ENCODE results near the gene PRKAR2A. TPM values are rescaled to one million over a fixed set of nuclear protein-coding genes. Genes with fewer than 3 reads are reported as not detected.
A peak's percentile ranks its signal among the peaks of the same experiment; 100 is the strongest.

Gene PRKAR2A
- total RNA-seq, 4 donors from 2014 or later: 28.4 to 35.1 (median 32.0) TPM

DNA sequence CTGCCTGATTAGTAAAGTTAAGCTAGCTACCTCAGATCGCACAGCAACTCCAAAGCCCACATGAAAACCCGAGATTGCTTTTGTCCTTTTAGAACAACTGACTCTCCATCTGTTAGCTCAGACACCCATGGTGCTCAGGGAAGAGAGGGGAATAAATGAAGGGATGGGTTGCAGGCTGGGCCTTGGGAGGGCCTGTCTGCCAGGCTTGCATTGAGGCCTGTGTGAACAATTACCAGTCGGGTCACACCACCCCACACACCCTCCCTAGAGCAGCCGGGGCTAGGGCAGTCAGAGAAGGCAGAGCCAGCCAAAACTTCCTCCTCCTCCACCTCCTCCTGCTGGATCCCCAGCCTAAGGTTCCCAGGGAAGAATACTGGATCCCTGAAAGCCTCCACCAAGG is 8.8 kb upstream of the PRKAR2A start:
- ATAC-seq (ENCODE audit: low FRiP score): no peak
- TF ChIP-seq, protein P1, sequence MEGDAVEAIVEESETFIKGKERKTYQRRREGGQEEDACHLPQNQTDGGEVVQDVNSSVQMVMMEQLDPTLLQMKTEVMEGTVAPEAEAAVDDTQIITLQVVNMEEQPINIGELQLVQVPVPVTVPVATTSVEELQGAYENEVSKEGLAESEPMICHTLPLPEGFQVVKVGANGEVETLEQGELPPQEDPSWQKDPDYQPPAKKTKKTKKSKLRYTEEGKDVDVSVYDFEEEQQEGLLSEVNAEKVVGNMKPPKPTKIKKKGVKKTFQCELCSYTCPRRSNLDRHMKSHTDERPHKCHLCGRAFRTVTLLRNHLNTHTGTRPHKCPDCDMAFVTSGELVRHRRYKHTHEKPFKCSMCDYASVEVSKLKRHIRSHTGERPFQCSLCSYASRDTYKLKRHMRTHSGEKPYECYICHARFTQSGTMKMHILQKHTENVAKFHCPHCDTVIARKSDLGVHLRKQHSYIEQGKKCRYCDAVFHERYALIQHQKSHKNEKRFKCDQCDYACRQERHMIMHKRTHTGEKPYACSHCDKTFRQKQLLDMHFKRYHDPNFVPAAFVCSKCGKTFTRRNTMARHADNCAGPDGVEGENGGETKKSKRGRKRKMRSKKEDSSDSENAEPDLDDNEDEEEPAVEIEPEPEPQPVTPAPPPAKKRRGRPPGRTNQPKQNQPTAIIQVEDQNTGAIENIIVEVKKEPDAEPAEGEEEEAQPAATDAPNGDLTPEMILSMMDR (IDR thresholded peaks at IDR 0.05): no peak
- no peak for DNase-seq (ENCODE audit: low spot score)

DNA sequence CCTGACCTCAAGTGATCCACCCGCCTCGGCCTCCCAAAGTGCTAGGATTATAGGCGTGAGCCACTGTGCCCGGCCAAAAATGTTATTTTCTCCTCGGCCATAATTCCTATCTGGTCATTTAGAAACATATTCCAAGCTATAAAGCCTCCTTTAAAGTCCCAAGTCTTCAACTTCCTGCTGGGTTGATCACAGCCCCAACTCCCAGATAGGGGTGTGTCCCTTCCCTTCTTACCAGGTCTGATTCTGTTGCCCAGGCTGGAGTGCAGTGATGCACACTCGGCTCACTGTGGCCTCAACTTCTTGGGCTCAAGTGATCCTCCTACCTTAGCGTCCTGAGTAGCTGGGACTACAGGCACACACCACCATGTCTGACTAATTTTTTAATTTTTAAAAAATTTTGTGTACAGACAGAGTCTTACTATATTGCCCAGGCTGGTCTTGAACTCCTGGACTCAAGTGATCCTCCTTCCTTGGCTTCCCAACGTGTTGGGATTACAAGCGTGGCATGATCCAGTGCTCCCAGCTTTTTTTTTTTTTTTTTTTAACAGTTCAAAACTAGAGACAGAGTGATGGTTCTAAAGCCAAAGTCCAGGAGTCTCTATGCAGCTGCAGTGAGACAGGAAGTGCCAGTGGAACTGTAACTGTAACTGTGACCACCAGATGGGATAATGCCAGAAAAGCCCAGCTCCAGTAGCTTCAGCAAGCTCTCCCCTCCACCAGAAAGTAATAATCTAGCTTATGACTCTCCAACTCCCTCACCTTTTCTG is 8.2 kb upstream of the PRKAR2A start:
- DNase-seq (ENCODE audit: low spot score): no peak
- TF ChIP-seq, protein P1 (IDR thresholded peaks at IDR 0.05): no peak
- no peak for ATAC-seq (ENCODE audit: low FRiP score)

DNA sequence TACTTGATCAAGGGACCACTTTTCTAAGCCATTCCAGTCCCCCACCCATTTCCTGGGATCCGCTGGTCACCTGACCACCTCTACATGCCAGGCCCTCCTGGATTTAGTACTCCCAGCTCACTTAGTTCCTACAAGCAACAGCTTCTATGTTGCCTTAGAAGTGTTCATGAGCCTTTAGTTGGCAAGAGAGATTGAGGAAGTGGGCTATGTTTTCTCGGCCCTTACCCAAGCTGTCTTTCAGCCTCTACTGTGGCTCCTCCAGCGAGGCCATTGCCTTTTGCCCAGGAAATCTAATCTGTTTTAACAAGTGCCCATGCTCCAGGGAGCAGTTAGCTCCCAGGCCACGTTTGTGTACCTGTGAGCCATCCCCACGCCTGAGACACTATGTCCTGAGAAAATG is 4.5 kb upstream of the PRKAR2A start:
- TF ChIP-seq, protein P1 (IDR thresholded peaks at IDR 0.05): no peak
- ATAC-seq (ENCODE audit: low FRiP score): no peak
- DNase-seq (ENCODE audit: low spot score): no peak

DNA sequence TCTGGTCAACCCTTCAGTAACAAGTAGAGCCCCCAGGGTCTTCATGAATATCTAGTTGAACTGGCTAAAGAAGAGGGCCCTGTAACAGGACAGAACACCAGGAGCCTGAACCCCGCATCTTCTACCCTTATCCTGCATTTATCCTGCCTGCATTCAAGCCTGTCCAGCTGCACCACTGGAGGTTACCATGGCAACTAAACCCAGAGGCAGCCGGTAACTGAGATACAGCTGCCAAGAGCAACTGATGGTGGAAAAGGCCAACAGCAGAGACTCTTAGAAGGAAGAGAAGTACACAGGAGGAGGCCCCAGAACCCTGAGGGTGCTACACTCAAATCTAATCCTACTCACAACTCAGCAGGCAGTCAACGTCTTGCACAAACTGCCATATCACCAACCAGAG is 3.7 kb upstream of the PRKAR2A start:
- no peak for DNase-seq (ENCODE audit: low spot score)
- no peak for ATAC-seq (ENCODE audit: low FRiP score)
- TF ChIP-seq, protein P1 (IDR thresholded peaks at IDR 0.05): no peak

DNA sequence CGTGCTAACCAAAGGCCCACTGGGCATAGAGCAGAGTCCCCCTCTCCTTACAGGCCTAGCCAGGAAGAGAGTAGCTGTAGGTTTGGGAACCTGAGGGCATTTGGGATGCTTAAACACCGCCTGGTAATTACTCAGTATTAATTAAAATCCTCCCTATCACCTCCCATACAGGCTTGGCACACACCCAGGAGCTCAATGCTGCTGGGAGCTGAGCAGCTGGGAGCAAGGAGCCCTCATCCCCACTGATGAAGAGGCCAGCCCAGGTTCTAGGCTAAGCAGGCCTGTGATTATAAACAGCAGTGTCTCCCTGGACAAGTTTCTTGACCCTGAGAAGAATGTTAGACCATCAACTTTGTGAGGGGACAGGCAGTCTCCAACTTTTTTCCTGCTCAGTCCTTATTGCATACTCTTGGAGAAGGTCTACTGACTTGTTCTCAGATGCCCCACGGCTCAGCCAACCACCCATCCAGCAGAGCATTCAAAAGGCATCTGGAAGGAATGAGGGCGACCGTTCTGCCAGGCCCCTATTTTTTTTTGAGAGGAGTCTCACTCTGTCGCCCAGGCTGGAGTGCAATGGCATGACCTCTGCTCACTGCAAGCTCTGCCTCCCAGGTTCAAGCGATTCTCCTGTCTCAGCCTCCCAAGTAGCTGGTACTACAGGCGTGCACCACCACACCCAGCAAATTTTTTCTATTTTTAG is 1.3 kb upstream of the PRKAR2A start:
- TF ChIP-seq, protein P1 (IDR thresholded peaks at IDR 0.05): no peak
- DNase-seq (ENCODE audit: low spot score): no peak

DNA sequence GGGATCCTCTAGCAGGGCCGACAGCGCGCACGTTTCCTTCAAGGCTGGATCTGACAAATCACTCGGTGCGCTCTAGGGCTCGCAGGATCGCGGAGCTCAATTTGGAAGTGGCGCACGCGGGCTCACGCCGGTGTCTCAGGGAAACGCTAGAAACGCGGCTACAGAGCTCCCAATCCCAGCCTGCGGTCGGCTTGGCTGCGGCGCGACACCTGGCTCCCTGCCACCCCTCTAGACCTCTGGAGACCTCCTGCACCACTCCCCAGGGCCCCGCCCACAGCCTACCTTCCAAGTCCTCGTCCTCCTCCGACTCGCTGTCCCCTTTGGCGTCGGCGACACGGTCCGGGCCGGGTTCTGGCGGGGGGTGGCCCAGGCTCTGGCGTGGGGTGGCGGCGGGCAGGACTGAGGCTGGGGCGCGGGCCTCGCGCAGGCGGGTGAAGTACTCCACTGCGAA is 596 bp downstream of the PRKAR2A start:
- peak; percentile 79 for ATAC-seq (ENCODE audit: low FRiP score)
- TF ChIP-seq, protein P1 (IDR thresholded peaks at IDR 0.05): no peak
- DNase-seq (ENCODE audit: low spot score): peak; percentile 42

More for the DNA sequence above, 1.3 kb upstream of the PRKAR2A start:
- no peak for ATAC-seq (ENCODE audit: low FRiP score)
